Measurements from ENCODE around the gene ENPP7.

The ENPP7 gene

GRCh38 chr17:79722787-79723186 is 8.0 kb upstream of the ENPP7 start:
- H3K36me3 ChIP-seq (ENCODE audit: insufficient read depth, low read length) = no peaks in the 10 kb centered on the region
- no peak overlapping the region for H3K9ac ChIP-seq (ENCODE audit: low read depth, low read length)
- no peaks in the 10 kb centered on the region for H3K4me1 ChIP-seq (ENCODE audit: control insufficient read depth, insufficient read depth, low read length)
- H3K4me2 ChIP-seq (ENCODE audit: low read length) = no peak overlapping the region
- H3K27me3 ChIP-seq (ENCODE audit: control insufficient read depth, insufficient read depth, low read length) = peaks cover 6% of the 10 kb centered on the region
- no peaks in the 10 kb centered on the region for H3K9me3 ChIP-seq (replicated peaks; ENCODE audit: low read length)
- H3K4me3 ChIP-seq (ENCODE audit: low read length) = no peak overlapping the region

GRCh38 chr17:79728169-79728907 is 2.4 kb upstream of the ENPP7 start:
- H3K36me3 ChIP-seq (ENCODE audit: insufficient read depth, low read length) = no peaks in the 10 kb centered on the region
- H3K4me1 ChIP-seq (ENCODE audit: control insufficient read depth, insufficient read depth, low read length) = no peaks in the 10 kb centered on the region
- H3K27me3 ChIP-seq (ENCODE audit: control insufficient read depth, insufficient read depth, low read length) = peaks cover 3% of the 10 kb centered on the region
- peak overlapping the region; percentile 42 for H3K4me2 ChIP-seq (ENCODE audit: low read length)
- H3K9ac ChIP-seq (ENCODE audit: low read depth, low read length) = peak overlapping the region; percentile 24
- H3K4me3 ChIP-seq (ENCODE audit: low read length) = no peak overlapping the region
- H3K9me3 ChIP-seq (replicated peaks; ENCODE audit: low read length) = no peaks in the 10 kb centered on the region

- Histone ChIP-seq H3K9ac (ENCODE audit: low read depth, low read length) (no peak overlapping the region), H3K4me1 (ENCODE audit: control insufficient read depth, insufficient read depth, low read length) (no peaks in the 10 kb centered on the region), H3K4me2 (ENCODE audit: low read length) (peak overlapping the region; percentile 42), H3K27me3 (ENCODE audit: control insufficient read depth, insufficient read depth, low read length) (peaks cover 3% of the 10 kb centered on the region), H3K36me3 (ENCODE audit: insufficient read depth, low read length) (no peaks in the 10 kb centered on the region), H3K9me3 (replicated peaks; ENCODE audit: low read length) (no peaks in the 10 kb centered on the region), H3K4me3 (ENCODE audit: low read length) (no peak overlapping the region)
Measured at GRCh38 chr17:79728908-79729471, 1.8 kb upstream of the ENPP7 start.

- Histone ChIP-seq H3K4me1 (ENCODE audit: control insufficient read depth, insufficient read depth, low read length) (no peaks in the 10 kb centered on the region), H3K4me3 (ENCODE audit: low read length) (no peak overlapping the region), H3K4me2 (ENCODE audit: low read length) (no peak overlapping the region), H3K27me3 (ENCODE audit: control insufficient read depth, insufficient read depth, low read length) (peaks cover 3% of the 10 kb centered on the region), H3K9ac (ENCODE audit: low read depth, low read length) (no peak overlapping the region), H3K36me3 (ENCODE audit: insufficient read depth, low read length) (no peaks in the 10 kb centered on the region), H3K9me3 (replicated peaks; ENCODE audit: low read length) (no peaks in the 10 kb centered on the region)
Measured at GRCh38 chr17:79729761-79730160, 982 bp upstream of the ENPP7 start.

- peaks cover 3% of the 10 kb centered on the region for H3K27me3 ChIP-seq (ENCODE audit: control insufficient read depth, insufficient read depth, low read length)
- no peak overlapping the region for H3K4me2 ChIP-seq (ENCODE audit: low read length)
- no peaks in the 10 kb centered on the region for H3K9me3 ChIP-seq (replicated peaks; ENCODE audit: low read length)
- no peaks in the 10 kb centered on the region for H3K36me3 ChIP-seq (ENCODE audit: insufficient read depth, low read length)
- H3K4me3 ChIP-seq (ENCODE audit: low read length) = no peak overlapping the region
- no peak overlapping the region for H3K9ac ChIP-seq (ENCODE audit: low read depth, low read length)
- H3K4me1 ChIP-seq (ENCODE audit: control insufficient read depth, insufficient read depth, low read length) = no peaks in the 10 kb centered on the region
Measured at GRCh38 chr17:79730437-79730768, 340 bp upstream of the ENPP7 start.

GRCh38 chr17:79732254-79732653 is 1.5 kb downstream of the ENPP7 start:
- no peaks in the 10 kb centered on the region for H3K9me3 ChIP-seq (replicated peaks; ENCODE audit: low read length)
- H3K27me3 ChIP-seq (ENCODE audit: control insufficient read depth, insufficient read depth, low read length) = peaks cover 4% of the 10 kb centered on the region
- H3K4me1 ChIP-seq (ENCODE audit: control insufficient read depth, insufficient read depth, low read length) = no peaks in the 10 kb centered on the region
- H3K9ac ChIP-seq (ENCODE audit: low read depth, low read length) = no peak overlapping the region
- H3K4me2 ChIP-seq (ENCODE audit: low read length) = no peak overlapping the region
- H3K4me3 ChIP-seq (ENCODE audit: low read length) = no peak overlapping the region
- H3K36me3 ChIP-seq (ENCODE audit: insufficient read depth, low read length) = no peaks in the 10 kb centered on the region

GRCh38 chr17:79732804-79733691 is 2.3 kb downstream of the ENPP7 start:
- Histone ChIP-seq H3K27me3 (ENCODE audit: control insufficient read depth, insufficient read depth, low read length) (peaks cover 11% of the 10 kb centered on the region), H3K9ac (ENCODE audit: low read depth, low read length) (no peak overlapping the region), H3K4me1 (ENCODE audit: control insufficient read depth, insufficient read depth, low read length) (no peaks in the 10 kb centered on the region), H3K4me2 (ENCODE audit: low read length) (peak overlapping the region; percentile 68), H3K9me3 (replicated peaks; ENCODE audit: low read length) (no peaks in the 10 kb centered on the region), H3K4me3 (ENCODE audit: low read length) (no peak overlapping the region), H3K36me3 (ENCODE audit: insufficient read depth, low read length) (no peaks in the 10 kb centered on the region)

GRCh38 chr17:79733692-79734070 is 2.9 kb downstream of the ENPP7 start:
- no peak overlapping the region for H3K4me2 ChIP-seq (ENCODE audit: low read length)
- no peaks in the 10 kb centered on the region for H3K4me1 ChIP-seq (ENCODE audit: control insufficient read depth, insufficient read depth, low read length)
- peaks cover 16% of the 10 kb centered on the region for H3K27me3 ChIP-seq (ENCODE audit: control insufficient read depth, insufficient read depth, low read length)
- H3K4me3 ChIP-seq (ENCODE audit: low read length) = no peak overlapping the region
- H3K9me3 ChIP-seq (replicated peaks; ENCODE audit: low read length) = no peaks in the 10 kb centered on the region
- H3K36me3 ChIP-seq (ENCODE audit: insufficient read depth, low read length) = no peaks in the 10 kb centered on the region
- H3K9ac ChIP-seq (ENCODE audit: low read depth, low read length) = no peak overlapping the region

- no peaks in the 10 kb centered on the region for H3K9me3 ChIP-seq (replicated peaks; ENCODE audit: low read length)
- H3K36me3 ChIP-seq (ENCODE audit: insufficient read depth, low read length) = no peaks in the 10 kb centered on the region
- no peak overlapping the region for H3K4me2 ChIP-seq (ENCODE audit: low read length)
- no peak overlapping the region for H3K4me3 ChIP-seq (ENCODE audit: low read length)
- no peak overlapping the region for H3K9ac ChIP-seq (ENCODE audit: low read depth, low read length)
- no peaks in the 10 kb centered on the region for H3K4me1 ChIP-seq (ENCODE audit: control insufficient read depth, insufficient read depth, low read length)
- peaks cover 30% of the 10 kb centered on the region for H3K27me3 ChIP-seq (ENCODE audit: control insufficient read depth, insufficient read depth, low read length)
Measured at GRCh38 chr17:79735096-79735495, 4.4 kb downstream of the ENPP7 start.

- no peaks in the 10 kb centered on the region for H3K36me3 ChIP-seq (ENCODE audit: insufficient read depth, low read length)
- no peaks in the 10 kb centered on the region for H3K9me3 ChIP-seq (replicated peaks; ENCODE audit: low read length)
- no peak overlapping the region for H3K4me3 ChIP-seq (ENCODE audit: low read length)
- no peak overlapping the region for H3K4me2 ChIP-seq (ENCODE audit: low read length)
- H3K27me3 ChIP-seq (ENCODE audit: control insufficient read depth, insufficient read depth, low read length) = peaks cover 40% of the 10 kb centered on the region
- H3K9ac ChIP-seq (ENCODE audit: low read depth, low read length) = no peak overlapping the region
- peaks cover 3% of the 10 kb centered on the region for H3K4me1 ChIP-seq (ENCODE audit: control insufficient read depth, insufficient read depth, low read length)
Measured at GRCh38 chr17:79737046-79737921, 6.5 kb downstream of the ENPP7 start.
